GM03348 (cell line): Measurements from ENCODE around the gene RAD51D.
A peak's percentile ranks its signal among the peaks of the same experiment; 100 is the strongest.
"Not testable (repeated sequence)": the region's sequence is repeated elsewhere in the genome, so short reads cannot be mapped to it uniquely, and the experiment has no call there.

Experiments used
- DNase-seq: peaks from one replicate; pipeline ENCODE4 v3.0.0; 2012; ENCODE audit warnings: low spot score

Gene RAD51D

GRCh38 chr17:35065880-35066279 is 53.8 kb downstream of the RAD51D start:
- DNase-seq, result no peak

- no peak for DNase-seq
Observed at GRCh38 chr17:35064516-35065215, 55.0 kb downstream of the RAD51D start.

- DNase-seq, result peak; percentile 93
Observed at GRCh38 chr17:35063514-35064223, 56.0 kb downstream of the RAD51D start, which contains the start of gene RFFL. TSS of gene RFFL (minus strand) at chr17:35063707. CDS start at chr17:35026553, 37,154 bp downstream.

GRCh38 chr17:35062308-35062707 is 57.4 kb downstream of the RAD51D start:
- DNase-seq, result no peak

- no peak for DNase-seq
Observed at GRCh38 chr17:35057332-35057915, 62.2 kb downstream of the RAD51D start.

GRCh38 chr17:35056013-35056412 is 63.6 kb downstream of the RAD51D start:
- no peak for DNase-seq

- no peak for DNase-seq
Observed at GRCh38 chr17:35053204-35053603, 66.5 kb downstream of the RAD51D start.

- DNase-seq, result no peak
Observed at GRCh38 chr17:35052780-35053179, 66.9 kb downstream of the RAD51D start.

GRCh38 chr17:35052241-35052610 is 67.4 kb downstream of the RAD51D start:
- peak; percentile 29 for DNase-seq

GRCh38 chr17:35051579-35052240 is 68.0 kb downstream of the RAD51D start:
- peak; percentile 21 for DNase-seq

GRCh38 chr17:35051183-35051578 is 68.5 kb downstream of the RAD51D start:
- no peak for DNase-seq

GRCh38 chr17:35050170-35050569 is 69.5 kb downstream of the RAD51D start:
- no peak for DNase-seq

GRCh38 chr17:35048685-35049379 is 70.8 kb downstream of the RAD51D start:
- DNase-seq, result no peak

GRCh38 chr17:35046740-35047283 is 72.8 kb downstream of the RAD51D start:
- DNase-seq, result peak; percentile 44

- DNase-seq, result no peak
Observed at GRCh38 chr17:35046245-35046644, 73.4 kb downstream of the RAD51D start.

GRCh38 chr17:35045458-35045979 is 74.1 kb downstream of the RAD51D start:
- DNase-seq, result not testable (repeated sequence)

GRCh38 chr17:35044181-35044580 is 75.5 kb downstream of the RAD51D start:
- DNase-seq, result no peak
